ENCODE measurements around the gene MKRN3.

The MKRN3 gene

DNA sequence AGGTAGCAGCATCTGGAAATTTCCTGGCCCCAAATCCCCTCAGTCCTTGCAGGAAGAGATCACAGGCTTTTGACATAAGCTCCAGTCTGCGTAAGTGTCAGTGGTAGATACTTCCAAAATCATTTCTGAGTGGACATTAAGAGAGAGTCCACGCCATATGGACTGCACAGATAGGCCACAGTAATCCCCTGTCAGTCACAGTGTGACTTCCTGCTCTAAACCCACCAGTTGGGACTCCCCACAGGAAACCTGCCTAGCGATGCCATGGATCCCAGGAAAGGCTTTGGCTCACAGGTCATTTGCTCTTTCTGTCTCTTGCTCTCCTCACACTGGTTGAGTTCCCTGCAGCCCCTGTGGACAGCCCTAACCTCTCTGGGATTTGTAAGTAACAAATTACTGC, 28.8 kb upstream of the MKRN3 start:
- TF ChIP-seq EZH2 (optimal IDR thresholded peaks at IDR 0.05; ENCODE audit: low read depth, low read length) (no peak), EZH2phosphoT487 (IDR thresholded peaks at IDR 0.05; ENCODE audit: low read length) (no peak)
- TF ChIP-seq, protein P1, sequence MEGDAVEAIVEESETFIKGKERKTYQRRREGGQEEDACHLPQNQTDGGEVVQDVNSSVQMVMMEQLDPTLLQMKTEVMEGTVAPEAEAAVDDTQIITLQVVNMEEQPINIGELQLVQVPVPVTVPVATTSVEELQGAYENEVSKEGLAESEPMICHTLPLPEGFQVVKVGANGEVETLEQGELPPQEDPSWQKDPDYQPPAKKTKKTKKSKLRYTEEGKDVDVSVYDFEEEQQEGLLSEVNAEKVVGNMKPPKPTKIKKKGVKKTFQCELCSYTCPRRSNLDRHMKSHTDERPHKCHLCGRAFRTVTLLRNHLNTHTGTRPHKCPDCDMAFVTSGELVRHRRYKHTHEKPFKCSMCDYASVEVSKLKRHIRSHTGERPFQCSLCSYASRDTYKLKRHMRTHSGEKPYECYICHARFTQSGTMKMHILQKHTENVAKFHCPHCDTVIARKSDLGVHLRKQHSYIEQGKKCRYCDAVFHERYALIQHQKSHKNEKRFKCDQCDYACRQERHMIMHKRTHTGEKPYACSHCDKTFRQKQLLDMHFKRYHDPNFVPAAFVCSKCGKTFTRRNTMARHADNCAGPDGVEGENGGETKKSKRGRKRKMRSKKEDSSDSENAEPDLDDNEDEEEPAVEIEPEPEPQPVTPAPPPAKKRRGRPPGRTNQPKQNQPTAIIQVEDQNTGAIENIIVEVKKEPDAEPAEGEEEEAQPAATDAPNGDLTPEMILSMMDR (IDR thresholded peaks at IDR 0.05; ENCODE audit: low read length), result no peak
- Histone ChIP-seq H2AFZ (ENCODE audit: low read length) (0 out of 2 replicates have a peak overlapping the region, but pooled peaks have one; percentile 22), H3K9ac (ENCODE audit: low read length) (no peak overlapping the region), H3F3A (ENCODE audit: insufficient read depth, low read length) (no peaks in the 10 kb centered on the region), H3K9me3 (replicated peaks; ENCODE audit: insufficient read depth, low read length) (no peaks in the 10 kb centered on the region), H3K27ac (ENCODE audit: low read length) (no peak overlapping the region), H3K79me2 (ENCODE audit: low read length) (no peaks in the 10 kb centered on the region), H3K27me3 (replicated peaks; ENCODE audit: insufficient read depth, low read length) (no peaks in the 10 kb centered on the region), H3K9me2 (replicated peaks; ENCODE audit: insufficient read depth, low read length) (no peaks in the 10 kb centered on the region), H3K4me3 (ENCODE audit: low read length) (no peak overlapping the region), H3K4me1 (ENCODE audit: low read length) (no peaks in the 10 kb centered on the region), H4K20me1 (ENCODE audit: insufficient read depth, low read length) (no peaks in the 10 kb centered on the region), H3K36me3 (replicated peaks; ENCODE audit: insufficient read depth, low read length) (no peaks in the 10 kb centered on the region), H3K4me2 (ENCODE audit: low read depth, low read length) (no peak overlapping the region)
- no peak for DNase-seq

DNA sequence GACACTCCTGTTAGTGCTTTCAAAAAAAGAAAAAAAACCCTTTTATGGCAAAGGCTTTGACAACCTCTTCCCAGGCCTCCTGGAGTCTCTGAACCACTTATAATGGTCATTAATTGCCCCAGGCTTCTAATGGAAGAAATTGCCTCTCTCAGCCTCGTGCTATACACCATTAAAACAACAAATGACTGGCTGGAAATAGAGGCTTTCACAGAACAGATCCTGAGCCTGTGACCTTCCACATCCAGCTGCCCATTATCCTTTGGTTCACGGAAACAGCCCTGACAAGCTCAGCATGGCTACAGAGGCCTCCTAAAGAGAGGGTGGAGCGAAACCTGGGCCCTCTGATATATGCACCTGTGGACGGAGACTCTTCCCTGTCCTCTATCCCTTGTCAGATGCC, 26.8 kb upstream of the MKRN3 start:
- Histone ChIP-seq H3F3A (ENCODE audit: insufficient read depth, low read length) (no peaks in the 10 kb centered on the region), H2AFZ (ENCODE audit: low read length) (no peak overlapping the region), H3K9me2 (replicated peaks; ENCODE audit: insufficient read depth, low read length) (no peaks in the 10 kb centered on the region), H3K4me2 (ENCODE audit: low read depth, low read length) (no peak overlapping the region), H3K9ac (ENCODE audit: low read length) (no peak overlapping the region), H3K4me3 (ENCODE audit: low read length) (no peak overlapping the region), H3K79me2 (ENCODE audit: low read length) (no peaks in the 10 kb centered on the region), H3K36me3 (replicated peaks; ENCODE audit: insufficient read depth, low read length) (no peaks in the 10 kb centered on the region), H3K9me3 (replicated peaks; ENCODE audit: insufficient read depth, low read length) (no peaks in the 10 kb centered on the region), H3K4me1 (ENCODE audit: low read length) (no peaks in the 10 kb centered on the region), H4K20me1 (ENCODE audit: insufficient read depth, low read length) (no peaks in the 10 kb centered on the region), H3K27me3 (replicated peaks; ENCODE audit: insufficient read depth, low read length) (no peaks in the 10 kb centered on the region), H3K27ac (ENCODE audit: low read length) (no peak overlapping the region)
- no peak for TF ChIP-seq EZH2 (optimal IDR thresholded peaks at IDR 0.05; ENCODE audit: low read depth, low read length)
- TF ChIP-seq EZH2phosphoT487 (IDR thresholded peaks at IDR 0.05; ENCODE audit: low read length), result no peak
- TF ChIP-seq, protein P1 (IDR thresholded peaks at IDR 0.05; ENCODE audit: low read length), result no peak
- DNase-seq, result no peak

DNA sequence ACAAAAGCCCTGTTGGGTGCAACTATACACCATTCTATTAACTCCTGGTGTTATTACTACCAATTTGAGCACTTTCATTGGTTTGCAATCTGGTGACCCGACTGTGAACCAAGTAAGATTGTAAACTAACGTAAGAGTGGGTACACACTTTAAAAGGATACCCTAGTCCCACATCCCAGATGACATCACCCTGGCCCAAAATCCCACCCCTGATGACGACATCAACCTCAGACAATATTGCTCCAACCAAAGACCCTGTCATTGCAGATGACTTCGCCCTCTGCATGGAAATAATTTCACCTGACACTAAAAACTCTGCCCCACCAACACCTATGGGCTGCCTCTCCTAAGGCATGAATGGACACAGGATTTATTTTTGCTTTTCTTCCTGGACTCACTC, 25.6 kb upstream of the MKRN3 start:
- no peak overlapping the region for H2AFZ ChIP-seq (ENCODE audit: low read length)
- no peak overlapping the region for H3K4me2 ChIP-seq (ENCODE audit: low read depth, low read length)
- H3K27ac ChIP-seq (ENCODE audit: low read length), result no peak overlapping the region
- H3K9ac ChIP-seq (ENCODE audit: low read length), result no peak overlapping the region
- no peaks in the 10 kb centered on the region for H3K79me2 ChIP-seq (ENCODE audit: low read length)
- H3F3A ChIP-seq (ENCODE audit: insufficient read depth, low read length), result no peaks in the 10 kb centered on the region
- H3K4me3 ChIP-seq (ENCODE audit: low read length), result no peak overlapping the region
- DNase-seq, result no peak
- no peaks in the 10 kb centered on the region for H4K20me1 ChIP-seq (ENCODE audit: insufficient read depth, low read length)
- no peaks in the 10 kb centered on the region for H3K4me1 ChIP-seq (ENCODE audit: low read length)
- H3K27me3 ChIP-seq (replicated peaks; ENCODE audit: insufficient read depth, low read length), result no peaks in the 10 kb centered on the region
- no peaks in the 10 kb centered on the region for H3K36me3 ChIP-seq (replicated peaks; ENCODE audit: insufficient read depth, low read length)
- H3K9me2 ChIP-seq (replicated peaks; ENCODE audit: insufficient read depth, low read length), result no peaks in the 10 kb centered on the region
- TF ChIP-seq, protein P1 (IDR thresholded peaks at IDR 0.05; ENCODE audit: low read length), result no peak
- no peak for TF ChIP-seq EZH2phosphoT487 (IDR thresholded peaks at IDR 0.05; ENCODE audit: low read length)
- no peak for TF ChIP-seq EZH2 (optimal IDR thresholded peaks at IDR 0.05; ENCODE audit: low read depth, low read length)
- no peaks in the 10 kb centered on the region for H3K9me3 ChIP-seq (replicated peaks; ENCODE audit: insufficient read depth, low read length)

Measured in MM.1S (cell line).